Fibroblast of lung (primary cell): ENCODE results near the gene CRACDL. TPM values are rescaled to one million over a fixed set of nuclear protein-coding genes. Genes with fewer than 3 reads are reported as not detected.
"Not testable (repeated sequence)": the region's sequence is repeated elsewhere in the genome, so short reads cannot be mapped to it uniquely, and the experiment has no call there.

Source experiments
- DNase-seq, 2 donors: peaks; one replicate each; pipeline versions ENCODE4 v3.0.0 to v3.0.0-alpha.2; 2010; ENCODE audit warnings: low read depth in 2 of 2
- H2AFZ ChIP-seq: 2 replicates; pipeline ENCODE4 v1.5.1; 2012; ENCODE audit warnings: low read length, control low read depth, inconsistent platforms
- H3K27ac ChIP-seq: 2 replicates; pipeline ENCODE4 v1.5.1; 2011; ENCODE audit warnings: low read length, control low read depth; ENCODE audit not compliant: insufficient read depth
- H3K27me3 ChIP-seq: 2 replicates; pipeline ENCODE4 v1.5.1; 2011; ENCODE audit warnings: mild to moderate bottlenecking, low read length; ENCODE audit not compliant: control insufficient read depth, insufficient read depth
- H3K36me3 ChIP-seq: 2 replicates; pipeline ENCODE4 v1.5.1; 2011; ENCODE audit warnings: low read length; ENCODE audit not compliant: control insufficient read depth, insufficient read depth
- H3K4me1 ChIP-seq: 2 replicates; pipeline ENCODE4 v1.5.1; 2011; ENCODE audit warnings: low read length; ENCODE audit not compliant: control insufficient read depth, insufficient read depth; ENCODE audit errors: extremely low read depth
- H3K4me2 ChIP-seq: 2 replicates; pipeline ENCODE4 v1.5.1; 2011; ENCODE audit warnings: low read length, control low read depth; ENCODE audit not compliant: insufficient read depth; ENCODE audit errors: extremely low read depth
- H3K4me3 ChIP-seq, 4 experiments: fragments of 200-600 bp in 1 of 4; sonication (generic) in 1 of 4; replicated peaks in 1 of 4; 2 replicates each; pipeline ENCODE4 v1.5.1; 2011 to 2016; ENCODE audit warnings: low read length in 4 of 4, low read depth in 3 of 4, mild to moderate bottlenecking in 3 of 4, control low read depth in 2 of 4, inconsistent platforms in 1 of 4, mixed read lengths in 1 of 4; ENCODE audit not compliant: insufficient read depth in 1 of 4; ENCODE audit errors: control extremely low read depth in 1 of 4
- H3K79me2 ChIP-seq: 2 replicates; pipeline ENCODE4 v1.5.1; 2012; ENCODE audit warnings: mild to moderate bottlenecking, low read length, inconsistent platforms; ENCODE audit not compliant: control insufficient read depth, insufficient read depth
- H3K9ac ChIP-seq: 2 replicates; pipeline ENCODE4 v1.5.1; 2011; ENCODE audit warnings: mild to moderate bottlenecking, low read length, control low read depth; ENCODE audit not compliant: insufficient read depth
- H3K9me3 ChIP-seq: 2 replicates; pipeline ENCODE4 v1.5.1; 2012; ENCODE audit warnings: low read depth, low read length; ENCODE audit not compliant: control insufficient read depth, insufficient read depth
- H4K20me1 ChIP-seq: 2 replicates; pipeline ENCODE4 v1.5.1; 2011; ENCODE audit warnings: low read length; ENCODE audit not compliant: control insufficient read depth, insufficient read depth; ENCODE audit errors: extremely low read depth
- EZH2 ChIP-seq: IDR thresholded peaks from 2 replicates; pipeline ENCODE4 v1.5.1; 2012; ENCODE audit warnings: low read length, control low read depth, mild to moderate bottlenecking; ENCODE audit errors: missing control alignments
- polyA plus RNA-seq, 2 donors: library from polyadenylated mRNA; depleted of rRNA in 1 of 2; stranded (reverse) in 1 of 2; unstranded in 1 of 2; fragments of >200 nt; gene quantifications; 2 replicates each; pipeline ENCODE4 v1.2.1, GENCODE V29; 2011 to 2012; ENCODE audit warnings: missing spikeins in 1 of 2
- total RNA-seq: library from RNA; depleted of rRNA; stranded (reverse); fragments of >200 nt; gene quantifications from 2 replicates; pipeline ENCODE4 v1.2.1, GENCODE V29; 2014
- TF ChIP-seq, protein P1 (sequence below), 2 donors: IDR thresholded peaks in 1 of 2; conservative IDR thresholded peaks in 1 of 2; 1 replicate in 1 of 2; 2 replicates in 1 of 2; pipeline ENCODE4 v1.5.1; 2011 to 2012; ENCODE audit warnings: low read length in 2 of 2, control low read depth in 1 of 2, inconsistent platforms in 1 of 2, low read depth in 1 of 2, mild to moderate bottlenecking in 1 of 2

CRACDL gene
- total and polyA plus RNA-seq, 2 donors (not counting 1 experiment from before 2014, with no cell fraction given): not detected

DNA sequence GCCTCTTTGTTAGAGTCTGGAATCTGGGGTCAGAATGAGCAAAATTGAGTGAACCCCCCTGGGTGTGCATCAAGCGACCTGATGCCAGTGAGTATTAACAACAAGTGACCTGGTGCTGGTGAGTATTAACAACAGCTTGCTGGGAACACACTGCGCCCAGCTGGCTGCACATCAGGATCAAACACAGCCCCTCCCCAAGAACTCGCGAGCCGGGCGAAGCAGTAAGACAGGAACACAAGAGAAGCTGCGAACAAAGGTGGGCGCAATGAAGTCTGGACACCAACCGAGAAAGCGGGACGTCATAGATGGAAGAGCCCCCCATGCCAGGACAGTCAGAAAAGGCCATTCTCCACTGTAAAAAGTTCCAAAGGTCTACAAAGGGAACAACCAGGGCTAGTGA lies 34.3 kb downstream of the CRACDL start:
- H3K4me2 ChIP-seq: no peak overlapping the region
- no peaks in the 10 kb centered on the region for H3K79me2 ChIP-seq
- H2AFZ ChIP-seq: no peak overlapping the region
- H3K9me3 ChIP-seq: no peaks in the 10 kb centered on the region
- H3K4me3 ChIP-seq: no peak overlapping the region
- no peaks in the 10 kb centered on the region for H3K4me1 ChIP-seq
- H4K20me1 ChIP-seq: no peaks in the 10 kb centered on the region
- H3K9ac ChIP-seq: no peak overlapping the region
- H3K36me3 ChIP-seq: no peaks in the 10 kb centered on the region
- H3K27me3 ChIP-seq: no peaks in the 10 kb centered on the region
- DNase-seq: no peak
- TF ChIP-seq EZH2: no peak
- TF ChIP-seq, protein P1, sequence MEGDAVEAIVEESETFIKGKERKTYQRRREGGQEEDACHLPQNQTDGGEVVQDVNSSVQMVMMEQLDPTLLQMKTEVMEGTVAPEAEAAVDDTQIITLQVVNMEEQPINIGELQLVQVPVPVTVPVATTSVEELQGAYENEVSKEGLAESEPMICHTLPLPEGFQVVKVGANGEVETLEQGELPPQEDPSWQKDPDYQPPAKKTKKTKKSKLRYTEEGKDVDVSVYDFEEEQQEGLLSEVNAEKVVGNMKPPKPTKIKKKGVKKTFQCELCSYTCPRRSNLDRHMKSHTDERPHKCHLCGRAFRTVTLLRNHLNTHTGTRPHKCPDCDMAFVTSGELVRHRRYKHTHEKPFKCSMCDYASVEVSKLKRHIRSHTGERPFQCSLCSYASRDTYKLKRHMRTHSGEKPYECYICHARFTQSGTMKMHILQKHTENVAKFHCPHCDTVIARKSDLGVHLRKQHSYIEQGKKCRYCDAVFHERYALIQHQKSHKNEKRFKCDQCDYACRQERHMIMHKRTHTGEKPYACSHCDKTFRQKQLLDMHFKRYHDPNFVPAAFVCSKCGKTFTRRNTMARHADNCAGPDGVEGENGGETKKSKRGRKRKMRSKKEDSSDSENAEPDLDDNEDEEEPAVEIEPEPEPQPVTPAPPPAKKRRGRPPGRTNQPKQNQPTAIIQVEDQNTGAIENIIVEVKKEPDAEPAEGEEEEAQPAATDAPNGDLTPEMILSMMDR (conservative IDR thresholded peaks at IDR 0.05 in 1 of 2, IDR thresholded peaks at IDR 0.05 in 1 of 2; ENCODE audit: low read depth in 1 of 2, low read length in 2 of 2): no peak
- no peak overlapping the region for H3K27ac ChIP-seq

DNA sequence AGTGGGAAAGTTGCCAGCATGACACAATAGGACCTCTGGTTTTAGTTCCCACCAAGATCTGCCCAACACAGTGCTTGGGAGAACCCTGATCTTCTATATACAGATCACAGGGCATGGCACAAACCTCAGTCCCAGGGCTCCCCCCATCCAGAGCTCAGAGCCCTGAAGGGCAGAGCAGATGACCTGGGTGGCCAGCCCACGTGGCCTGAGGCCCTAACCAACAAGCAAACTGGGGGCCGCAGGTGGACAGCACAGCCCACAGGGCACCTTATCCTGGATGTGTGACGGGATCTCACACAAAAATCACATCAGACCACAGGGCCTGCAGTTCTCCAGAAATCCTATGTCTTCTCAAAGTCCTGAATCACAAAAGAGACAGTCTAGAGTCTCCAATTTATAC lies 34.7 kb downstream of the CRACDL start:
- Histone ChIP-seq H3K4me3 (no peak overlapping the region), H3K27ac (no peak overlapping the region), H2AFZ (no peak overlapping the region), H3K4me1 (no peaks in the 10 kb centered on the region), H3K27me3 (peaks cover 2% of the 10 kb centered on the region), H4K20me1 (no peaks in the 10 kb centered on the region), H3K9ac (no peak overlapping the region), H3K9me3 (no peaks in the 10 kb centered on the region), H3K79me2 (no peaks in the 10 kb centered on the region), H3K36me3 (no peaks in the 10 kb centered on the region), H3K4me2 (no peak overlapping the region)
- TF ChIP-seq, protein P1 (conservative IDR thresholded peaks at IDR 0.05 in 1 of 2, IDR thresholded peaks at IDR 0.05 in 1 of 2; ENCODE audit: low read depth in 1 of 2, low read length in 2 of 2): no peak
- no peak for TF ChIP-seq EZH2
- DNase-seq: no peak

DNA sequence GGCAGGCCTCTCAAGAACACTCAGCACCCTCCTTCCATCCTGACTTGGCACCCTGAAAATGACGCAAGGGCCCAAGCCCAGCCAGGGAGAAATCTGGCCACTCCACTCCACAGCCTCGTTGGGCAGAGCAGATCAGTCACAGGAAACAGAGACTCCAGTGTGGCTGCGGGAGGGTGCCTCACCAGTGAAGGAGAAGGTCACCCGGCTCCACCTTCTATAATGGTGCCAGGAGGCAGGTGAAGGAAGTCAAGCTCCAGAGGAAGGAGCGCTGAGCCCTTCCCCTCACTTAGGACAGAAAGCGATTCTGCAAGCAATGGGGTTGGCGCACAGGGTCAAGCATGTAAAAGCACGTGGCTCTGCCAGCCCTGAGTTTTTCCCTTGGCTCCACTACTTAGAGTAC lies 35.3 kb downstream of the CRACDL start:
- H3K4me3 ChIP-seq: no peak overlapping the region
- peaks cover 2% of the 10 kb centered on the region for H3K27me3 ChIP-seq
- H2AFZ ChIP-seq: no peak overlapping the region
- H3K4me1 ChIP-seq: no peaks in the 10 kb centered on the region
- DNase-seq: no peak
- no peak overlapping the region for H3K4me2 ChIP-seq
- H3K9me3 ChIP-seq: no peaks in the 10 kb centered on the region
- H3K79me2 ChIP-seq: no peaks in the 10 kb centered on the region
- H3K27ac ChIP-seq: no peak overlapping the region
- TF ChIP-seq, protein P1 (conservative IDR thresholded peaks at IDR 0.05 in 1 of 2, IDR thresholded peaks at IDR 0.05 in 1 of 2; ENCODE audit: low read depth in 1 of 2, low read length in 2 of 2): no peak
- TF ChIP-seq EZH2: no peak
- H3K36me3 ChIP-seq: no peaks in the 10 kb centered on the region
- no peak overlapping the region for H3K9ac ChIP-seq
- no peaks in the 10 kb centered on the region for H4K20me1 ChIP-seq

DNA sequence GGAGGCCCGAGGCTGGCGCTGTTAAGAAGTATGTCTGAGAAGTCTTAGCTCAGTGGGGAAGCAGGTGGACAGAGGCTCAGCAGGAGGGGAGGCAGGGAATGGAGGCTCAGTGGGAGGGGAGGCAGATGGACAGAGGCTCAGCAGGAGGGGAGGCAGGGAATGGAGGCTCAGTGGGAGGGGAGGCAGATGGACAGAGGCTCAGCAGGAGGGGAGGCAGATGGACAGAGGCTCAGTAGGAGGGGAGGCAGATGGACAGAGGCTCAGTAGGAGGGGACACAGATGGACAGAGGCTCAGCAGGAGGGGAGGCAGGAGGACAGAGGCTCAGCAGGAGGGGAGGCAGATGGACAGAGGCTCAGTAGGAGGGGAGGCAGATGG lies 36.3 kb downstream of the CRACDL start:
- DNase-seq, H3K9me3 ChIP-seq, H3K4me1 ChIP-seq, H3K27ac ChIP-seq, H3K79me2 ChIP-seq, H3K36me3 ChIP-seq, H3K4me3 ChIP-seq, H3K4me2 ChIP-seq, H4K20me1 ChIP-seq, H2AFZ ChIP-seq, H3K27me3 ChIP-seq, H3K9ac ChIP-seq: not testable (repeated sequence)
